ENCODE data around the gene AKR7A3.
"Not testable (repeated sequence)": the region's sequence is repeated elsewhere in the genome, so short reads cannot be mapped to it uniquely, and the experiment has no call there.

Gene AKR7A3

DNA sequence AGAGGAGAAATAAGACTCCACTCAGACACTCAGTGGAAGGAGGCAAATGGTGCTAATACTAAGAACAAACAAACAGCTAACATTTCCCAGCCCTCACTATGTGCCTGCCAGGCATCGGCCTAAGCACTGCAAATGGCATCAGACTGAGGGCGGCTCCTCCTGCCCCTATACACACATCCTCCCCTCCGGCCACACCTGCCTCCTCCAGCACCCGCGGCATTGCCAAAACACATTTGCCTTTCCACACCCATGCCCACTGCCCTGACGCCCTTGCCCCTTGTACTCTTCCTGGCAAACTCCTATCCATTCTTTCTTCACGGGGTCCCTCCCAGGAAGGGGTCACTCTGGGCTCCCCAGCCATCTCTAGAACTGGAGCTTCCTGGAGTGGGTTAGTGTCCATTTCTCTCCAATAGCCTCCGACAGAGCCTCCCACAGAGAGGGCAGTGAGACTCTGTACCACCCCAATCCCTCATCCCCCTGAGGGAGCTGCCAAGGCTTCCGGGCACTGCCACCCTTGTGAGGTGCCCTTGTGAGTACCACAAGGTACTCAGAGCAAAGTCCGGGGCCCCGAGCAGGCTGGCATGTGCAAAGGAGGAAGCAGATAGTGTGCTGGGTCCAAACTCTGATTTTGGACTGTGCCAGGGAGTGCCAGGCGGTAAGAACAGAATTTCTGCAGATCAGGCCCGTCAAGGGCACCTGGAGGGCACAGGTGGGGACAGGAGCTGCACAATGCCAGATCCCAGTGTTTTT lies 959 bp downstream of the AKR7A3 start:
- no peak for DNase-seq

DNA sequence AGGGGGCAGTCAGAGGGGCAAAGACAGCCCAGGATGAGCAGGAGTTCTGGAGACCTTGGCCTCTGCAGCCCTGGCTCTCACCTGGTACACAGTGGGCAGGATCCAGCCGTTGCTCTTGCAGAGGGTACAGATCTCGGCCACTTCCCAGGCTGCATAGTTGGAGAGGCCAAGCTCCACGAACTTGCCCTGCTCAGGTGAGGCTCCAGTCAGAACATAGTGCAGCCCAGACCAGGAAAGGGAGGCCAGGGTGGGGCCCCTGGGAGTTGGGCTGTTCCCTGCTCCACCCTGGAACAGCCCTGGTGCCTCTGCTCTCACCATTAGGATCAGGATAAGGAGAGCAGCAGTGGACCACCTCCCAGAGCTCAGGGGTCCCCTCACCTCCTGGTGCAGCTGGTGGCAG lies 2.8 kb downstream of the AKR7A3 start:
- not testable (repeated sequence) for DNase-seq

DNA sequence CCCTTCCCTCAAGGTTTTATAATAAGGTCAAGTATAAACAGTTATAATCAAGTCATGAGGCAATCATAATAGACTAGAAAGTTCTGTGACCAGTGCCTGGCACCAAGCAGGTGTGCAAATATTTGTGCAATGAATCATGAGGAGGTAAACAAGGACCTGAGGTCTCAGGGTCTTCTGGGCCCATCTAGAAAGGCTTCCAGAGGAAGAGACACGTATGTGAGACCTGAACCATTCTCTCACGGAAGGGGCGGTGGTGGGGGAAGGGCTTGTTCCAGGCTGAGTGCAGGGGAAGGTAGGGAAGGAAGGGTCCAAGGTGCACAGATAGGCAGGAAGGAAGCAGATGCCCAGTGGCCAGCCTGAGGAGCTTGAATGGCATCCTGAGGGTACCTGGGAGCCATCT lies 3.2 kb downstream of the AKR7A3 start:
- not testable (repeated sequence) for DNase-seq

DNA sequence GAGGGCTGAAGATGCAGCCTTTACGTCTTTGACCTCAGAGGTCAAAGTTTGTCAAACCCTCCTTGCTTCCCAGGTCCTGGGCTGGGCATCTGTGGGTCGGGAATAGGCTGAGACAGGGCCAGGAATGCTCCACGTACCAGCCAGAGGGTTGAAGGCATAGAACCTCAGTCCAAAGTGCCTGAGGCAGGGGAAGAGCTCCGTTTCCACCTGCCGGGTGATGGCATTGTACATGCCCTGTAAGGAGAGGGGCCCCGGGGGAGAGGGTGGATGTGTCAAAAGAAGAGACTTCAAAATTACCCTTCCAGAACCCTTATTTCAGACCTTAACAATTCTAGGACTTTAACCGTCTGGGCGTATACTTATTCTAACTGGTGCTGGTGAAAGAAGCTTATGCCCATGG lies 3.7 kb downstream of the AKR7A3 start:
- DNase-seq: no peak

DNA sequence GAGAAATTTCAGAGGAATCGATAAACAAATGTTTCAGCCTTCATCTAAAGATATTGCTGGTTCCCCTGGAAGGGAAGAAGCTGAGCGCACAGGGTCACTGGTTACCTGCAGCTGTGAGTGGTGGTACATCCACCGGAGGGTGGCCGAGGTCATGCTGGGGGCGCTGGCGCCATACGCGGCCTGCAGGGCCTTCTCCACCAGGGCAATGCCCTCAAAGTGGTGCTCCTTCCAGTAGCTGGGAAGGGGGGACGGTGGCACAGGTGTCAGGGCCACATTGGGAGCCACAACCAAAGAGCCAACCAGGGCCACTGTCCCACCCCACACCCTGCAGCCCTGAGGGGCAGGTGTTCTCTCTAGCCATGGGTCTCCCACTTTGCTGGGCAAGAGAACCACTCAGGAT lies 4.7 kb downstream of the AKR7A3 start:
- no peak for DNase-seq

DNA sequence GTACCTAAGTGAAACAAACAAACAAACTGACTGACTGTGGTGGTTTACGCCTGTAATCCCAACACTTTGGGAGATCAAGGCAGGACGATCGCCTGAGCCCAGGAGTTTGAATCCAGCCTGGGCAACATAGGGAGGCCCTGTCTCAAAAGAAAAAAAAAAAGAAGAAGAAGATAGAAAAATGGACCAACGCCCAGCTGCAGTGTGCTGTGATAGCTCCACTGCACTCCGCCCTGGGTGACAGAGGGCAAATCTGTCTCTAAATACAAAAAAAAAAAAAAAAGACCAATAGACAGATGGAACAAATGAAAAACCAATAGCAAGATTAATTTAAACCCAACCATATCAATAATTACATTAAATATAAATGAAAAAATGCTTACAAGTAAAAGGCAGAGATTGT lies 13.9 kb downstream of the AKR7A3 start:
- no peak for DNase-seq

DNA sequence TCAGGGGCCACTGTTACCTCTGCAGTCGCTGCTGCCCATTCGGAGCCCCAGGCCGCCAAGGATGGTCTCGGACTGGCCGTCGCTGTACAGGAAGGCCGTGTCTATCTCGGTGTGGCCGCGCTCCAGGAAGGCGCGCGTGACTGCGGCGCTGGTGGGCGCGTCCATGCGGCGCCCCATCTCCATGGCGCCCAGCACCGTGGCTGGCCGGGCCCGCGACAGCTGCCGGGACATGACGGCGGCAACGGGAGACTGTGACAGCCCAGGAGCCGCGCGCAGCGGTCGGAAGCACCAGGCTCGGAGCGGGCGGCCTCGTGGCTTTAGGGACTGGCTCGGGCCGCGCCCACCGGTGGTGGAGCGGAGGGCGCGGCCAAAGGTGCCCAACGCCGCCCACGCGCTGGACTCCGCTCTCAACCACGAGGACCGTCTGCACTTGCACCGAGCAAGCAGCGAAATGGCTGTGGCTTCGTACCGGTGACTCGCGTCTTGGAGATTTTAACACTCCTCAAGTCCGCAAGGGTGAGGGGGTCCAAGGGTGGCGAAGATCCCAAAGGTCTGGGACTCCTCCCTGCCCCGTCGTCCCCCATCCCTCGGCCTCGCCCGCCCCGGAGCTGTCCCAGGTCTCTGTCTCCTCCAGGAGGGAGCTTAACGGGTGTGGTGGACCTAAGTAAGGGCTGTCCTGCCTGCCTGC lies 14.6 kb downstream of the AKR7A3 start:
- not testable (repeated sequence) for DNase-seq

DNA sequence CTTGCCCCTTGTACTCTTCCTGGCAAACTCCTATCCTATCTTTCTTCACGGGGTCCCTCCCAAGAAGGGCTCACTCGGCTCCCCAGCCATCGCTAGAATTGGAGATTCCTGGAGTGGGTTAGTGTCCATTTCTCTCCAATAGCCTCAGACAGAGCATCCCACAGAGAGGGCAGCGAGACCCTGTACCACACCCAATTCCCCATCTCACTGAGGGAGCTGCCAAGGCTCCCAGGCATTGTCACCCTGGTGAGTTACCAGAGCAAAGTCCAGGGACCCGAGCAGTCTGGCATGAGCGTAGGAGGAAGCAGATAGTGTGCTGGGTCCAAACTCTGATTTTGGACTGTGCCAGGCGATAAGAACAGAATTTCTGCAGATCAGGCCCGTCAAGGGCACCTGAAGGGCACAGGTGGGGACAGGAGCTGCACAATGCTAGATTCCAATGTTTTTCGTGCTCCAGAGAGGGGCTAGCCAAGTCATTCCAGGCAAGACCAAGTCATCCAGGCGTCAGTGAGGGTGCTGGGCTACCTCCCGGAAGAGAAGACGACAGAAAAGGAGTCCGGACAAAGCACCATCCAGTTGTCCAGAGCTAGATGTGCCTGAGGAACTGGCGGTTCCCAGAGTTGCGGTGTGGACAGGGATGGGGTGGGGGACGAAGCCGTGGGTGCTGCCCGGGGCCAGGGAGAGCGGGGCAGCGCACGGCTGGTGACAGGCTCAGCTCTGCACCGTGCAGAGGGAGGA lies 15.3 kb downstream of the AKR7A3 start:
- DNase-seq: no peak

DNA sequence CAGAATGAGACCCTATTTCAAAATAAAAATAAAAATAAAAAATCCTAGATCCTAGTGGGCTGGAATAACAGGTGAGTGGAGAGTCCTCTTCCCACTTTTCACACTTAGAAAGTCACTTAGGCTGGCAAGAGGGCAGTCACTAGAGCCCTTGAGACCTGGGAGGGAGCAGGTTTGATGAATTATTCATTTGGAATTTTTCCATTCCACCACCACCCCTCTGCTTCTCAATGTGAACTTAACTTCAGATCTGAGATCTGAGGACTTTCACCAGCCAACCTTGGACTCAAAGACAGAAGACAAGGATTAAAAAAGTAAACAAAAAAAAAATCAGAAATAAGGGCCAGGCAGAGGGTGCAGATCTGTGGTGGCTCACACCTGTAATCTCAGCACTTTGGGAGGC lies 16.5 kb downstream of the AKR7A3 start:
- no peak for DNase-seq

DNA sequence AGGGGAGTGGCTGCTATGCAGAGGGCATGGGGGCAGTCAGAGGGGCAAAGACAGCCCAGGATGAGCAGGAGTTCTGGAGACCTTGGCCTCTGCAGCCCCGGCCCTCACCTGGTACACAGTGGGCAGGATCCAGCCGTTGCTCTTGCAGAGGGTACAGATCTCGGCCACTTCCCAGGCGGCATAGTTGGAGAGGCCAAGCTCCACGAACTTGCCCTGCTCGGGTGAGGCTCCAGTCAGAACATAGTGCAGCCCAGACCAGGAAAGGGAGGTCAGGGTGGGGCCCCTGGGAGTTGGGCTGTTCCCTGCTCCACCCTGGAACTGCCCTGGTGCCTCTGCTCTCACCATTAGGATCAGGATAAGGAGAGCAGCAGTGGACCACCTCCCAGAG lies 18.2 kb downstream of the AKR7A3 start:
- DNase-seq: not testable (repeated sequence)

DNA sequence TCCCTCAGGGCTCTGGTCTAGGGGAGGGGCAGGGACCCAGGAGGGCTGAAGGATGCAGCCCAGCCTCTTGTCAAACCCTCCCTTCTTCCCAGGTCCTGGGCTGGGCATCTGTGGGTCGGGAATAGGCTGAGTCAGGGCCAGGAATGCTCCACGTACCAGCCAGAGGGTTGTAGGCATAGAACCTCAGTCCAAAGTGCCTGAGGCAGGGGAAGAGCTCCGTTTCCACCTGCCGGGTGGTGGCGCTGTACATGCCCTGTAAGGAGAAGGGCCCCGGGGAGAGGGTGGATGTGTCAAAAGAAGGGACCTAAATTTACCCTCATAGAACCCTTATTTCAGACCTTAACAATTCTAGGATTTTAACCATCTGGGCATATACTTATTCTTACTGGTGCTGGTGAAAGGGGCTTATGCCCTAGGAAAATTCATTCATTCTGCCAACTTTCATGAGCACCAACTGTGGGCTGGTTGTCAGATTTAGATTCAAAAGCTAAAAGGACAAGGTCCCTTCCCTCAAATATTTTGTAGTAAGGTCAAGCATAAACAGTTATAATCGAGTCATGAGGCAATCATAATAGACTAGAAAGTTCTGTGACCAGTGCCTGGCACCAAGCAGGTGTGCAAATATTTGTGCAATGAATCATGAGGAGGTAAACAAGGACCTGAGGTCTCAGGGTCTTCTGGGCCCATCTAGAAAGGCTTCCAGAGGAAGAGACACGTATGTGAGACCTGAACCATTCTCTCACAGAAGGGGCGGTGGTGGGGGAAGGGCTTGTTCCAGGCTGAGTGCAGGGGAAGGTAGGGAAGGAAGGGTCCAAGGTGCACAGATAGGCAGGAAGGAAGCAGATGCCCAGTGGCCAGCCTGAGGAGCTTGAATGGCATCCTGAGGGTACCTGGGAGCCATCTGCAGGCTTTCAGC lies 18.9 kb downstream of the AKR7A3 start:
- DNase-seq: not testable (repeated sequence)

DNA sequence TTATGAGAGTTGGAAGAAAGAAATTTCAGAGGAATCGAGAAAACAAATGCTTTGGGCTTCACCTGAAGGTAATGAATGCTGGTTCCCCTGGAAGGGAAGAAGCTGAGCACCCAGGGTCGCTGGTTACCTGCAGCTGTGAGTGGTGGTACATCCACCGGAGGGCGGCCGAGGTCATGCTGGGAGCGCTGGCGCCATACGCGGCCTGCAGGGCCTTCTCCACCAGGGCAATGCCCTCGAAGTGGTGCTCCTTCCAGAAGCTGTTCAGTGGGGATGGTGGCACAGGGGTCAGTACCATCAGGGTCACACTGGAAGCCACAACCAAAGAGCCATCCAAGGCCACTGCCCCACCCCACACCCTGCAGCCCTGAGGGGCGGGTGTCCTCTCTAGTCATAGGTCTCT lies 20.1 kb downstream of the AKR7A3 start:
- DNase-seq: no peak

DNA sequence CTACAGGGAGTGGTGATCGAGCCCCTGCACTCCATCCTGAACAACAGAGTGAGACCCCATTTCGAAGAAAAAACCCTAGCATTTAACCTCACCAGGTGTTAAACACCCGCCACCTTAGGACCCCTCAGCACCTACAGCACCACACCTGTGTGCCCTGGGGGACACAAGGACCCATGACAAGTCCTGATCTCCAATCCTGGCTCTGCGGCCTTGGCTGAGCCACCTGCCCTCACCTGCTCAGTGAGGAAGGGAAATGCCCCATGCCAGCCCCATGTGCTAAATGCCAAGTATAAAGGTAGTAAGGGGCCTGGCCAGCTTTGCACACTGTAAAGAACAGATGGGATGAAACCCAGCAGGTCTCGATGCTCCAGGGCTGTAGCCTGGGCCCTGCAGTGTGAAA lies 25.8 kb downstream of the AKR7A3 start:
- DNase-seq: no peak

DNA sequence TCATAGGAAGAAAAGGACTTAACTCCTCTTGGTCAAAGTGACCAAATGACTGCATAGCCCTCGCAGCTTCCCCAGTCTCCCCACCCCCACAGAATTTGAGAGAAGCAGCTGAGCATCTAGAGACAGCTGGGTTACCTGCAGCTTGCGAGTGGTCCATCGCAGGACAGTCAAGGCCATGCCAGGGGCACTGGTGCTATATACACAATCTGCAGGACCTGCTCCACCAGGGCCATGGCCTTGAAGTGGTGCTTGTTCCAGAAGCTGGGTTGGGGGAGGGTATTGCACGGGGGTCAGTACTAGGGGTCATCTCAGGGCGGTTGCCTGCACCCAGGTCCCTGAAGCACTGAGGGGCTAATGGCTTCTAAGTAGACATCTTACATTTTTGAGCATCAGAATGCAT lies 26.5 kb downstream of the AKR7A3 start:
- DNase-seq: no peak

DNA sequence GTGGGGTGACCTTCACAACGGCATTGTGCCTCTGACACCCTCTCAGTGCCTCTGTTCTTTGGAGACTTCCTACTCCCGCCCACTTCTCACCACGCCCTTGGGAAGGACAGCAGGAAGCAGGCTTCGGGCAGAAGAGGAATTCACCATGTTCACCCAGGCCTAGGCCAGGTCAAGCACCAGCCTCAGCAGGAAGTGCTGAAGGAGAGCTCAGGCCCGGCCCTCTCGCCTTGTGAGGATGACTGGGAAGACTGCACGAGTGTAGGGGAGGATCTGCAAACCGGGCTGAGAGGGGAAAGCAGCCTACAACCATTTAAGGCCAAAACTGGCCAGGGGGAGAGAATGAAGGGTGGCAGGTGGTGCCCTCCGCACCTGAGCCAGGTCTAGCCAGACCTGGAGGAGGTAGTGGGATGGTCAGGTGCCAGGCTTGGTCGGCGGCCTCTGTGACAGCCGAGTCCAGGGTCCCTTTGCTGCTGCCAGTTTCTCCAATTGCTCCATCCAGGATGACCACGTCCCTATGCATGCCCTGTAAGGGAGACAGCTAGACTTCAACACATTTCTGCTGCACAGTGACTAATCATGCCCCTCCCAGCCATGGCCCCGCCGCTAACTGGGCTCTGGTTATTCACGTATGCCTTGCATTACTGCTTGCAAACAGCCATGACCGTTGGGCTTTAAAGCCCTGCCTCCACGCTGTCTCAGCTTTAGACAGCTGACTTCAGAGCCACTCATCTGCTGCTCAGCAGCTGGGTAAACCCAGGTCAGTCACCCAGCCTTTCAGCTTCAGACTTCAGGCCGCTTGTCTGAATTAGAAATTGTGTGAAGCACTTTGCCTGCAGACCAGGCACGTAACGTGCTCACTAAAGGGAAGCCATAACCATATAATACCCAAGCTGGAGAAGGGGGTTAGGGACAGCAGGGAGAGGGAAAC lies 28.1 kb downstream of the AKR7A3 start:
- DNase-seq: no peak

DNA sequence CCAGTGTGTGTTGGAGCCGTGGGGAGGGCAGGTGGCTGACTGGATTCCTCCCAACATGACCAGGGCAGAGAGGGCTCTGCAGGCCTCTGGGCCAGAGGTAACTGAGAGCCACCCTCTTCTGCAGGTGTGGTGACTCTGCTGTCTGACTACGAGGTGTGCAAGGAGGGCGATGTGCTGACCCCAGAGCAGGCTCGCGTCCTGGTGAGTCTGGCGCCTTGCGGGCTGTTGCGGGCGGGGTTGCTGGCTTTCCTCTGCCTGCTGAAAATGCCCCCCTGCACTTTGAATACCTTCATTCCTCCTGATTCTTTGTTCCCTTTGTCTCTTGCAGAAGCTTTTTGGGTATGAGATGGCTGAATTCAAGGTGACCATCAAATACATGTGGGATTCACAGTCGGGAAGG lies 30.2 kb downstream of the AKR7A3 start:
- no peak for DNase-seq

DNA sequence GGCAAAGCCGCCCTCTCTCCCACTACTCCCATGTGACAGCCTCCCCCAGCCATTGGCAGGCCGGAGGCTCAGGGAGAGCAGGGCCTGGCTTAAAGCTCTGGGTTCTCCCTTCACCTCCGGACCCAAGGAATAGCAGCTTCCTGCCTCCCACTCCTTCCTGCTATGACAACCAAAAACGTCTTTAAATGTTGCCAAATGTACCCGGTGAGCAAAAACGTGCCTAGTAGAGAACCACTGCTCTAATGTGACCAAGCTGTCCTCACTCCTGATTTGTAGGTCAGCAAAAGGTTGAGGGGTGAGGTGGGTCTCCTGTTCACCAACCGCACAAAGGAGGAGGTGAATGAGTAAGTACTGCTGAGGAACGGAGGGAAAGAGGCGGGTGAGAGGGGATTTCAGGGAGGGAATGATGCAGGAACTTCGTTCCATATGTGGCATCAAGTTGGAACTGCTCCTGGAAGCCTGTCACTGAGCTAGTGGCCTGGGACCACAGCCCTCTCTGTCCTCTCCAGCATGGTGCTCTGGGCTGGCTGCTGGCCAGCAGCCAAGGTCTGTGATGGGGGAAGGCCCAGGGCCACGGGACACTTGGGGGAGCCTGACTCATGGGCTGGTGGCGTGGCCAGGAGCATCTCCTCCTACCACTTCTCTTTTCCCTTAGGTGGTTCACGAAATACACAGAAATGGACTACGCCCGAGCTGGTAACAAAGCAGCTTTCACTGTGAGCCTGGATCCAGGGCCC lies 31.2 kb downstream of the AKR7A3 start:
- no peak for DNase-seq

DNA sequence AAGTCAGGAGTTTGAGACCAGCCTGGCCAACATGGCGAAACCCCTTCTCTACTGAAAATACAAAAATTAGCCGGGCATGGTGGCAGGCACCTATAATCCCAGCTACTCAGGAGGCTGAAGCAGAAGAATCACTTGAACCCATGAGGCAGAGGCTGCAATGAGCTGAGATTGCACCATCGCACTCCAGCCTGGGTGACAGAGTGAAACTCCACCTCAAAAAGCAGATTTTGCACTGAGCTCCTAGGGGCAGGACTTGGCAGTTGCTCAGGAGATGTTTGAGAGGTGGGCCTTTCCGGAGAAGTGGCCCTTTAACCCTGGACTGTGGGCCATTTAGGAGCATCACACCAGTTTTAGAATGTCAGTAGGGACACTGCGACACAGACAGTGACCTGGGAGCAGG lies 32.3 kb downstream of the AKR7A3 start:
- not testable (repeated sequence) for DNase-seq

DNA sequence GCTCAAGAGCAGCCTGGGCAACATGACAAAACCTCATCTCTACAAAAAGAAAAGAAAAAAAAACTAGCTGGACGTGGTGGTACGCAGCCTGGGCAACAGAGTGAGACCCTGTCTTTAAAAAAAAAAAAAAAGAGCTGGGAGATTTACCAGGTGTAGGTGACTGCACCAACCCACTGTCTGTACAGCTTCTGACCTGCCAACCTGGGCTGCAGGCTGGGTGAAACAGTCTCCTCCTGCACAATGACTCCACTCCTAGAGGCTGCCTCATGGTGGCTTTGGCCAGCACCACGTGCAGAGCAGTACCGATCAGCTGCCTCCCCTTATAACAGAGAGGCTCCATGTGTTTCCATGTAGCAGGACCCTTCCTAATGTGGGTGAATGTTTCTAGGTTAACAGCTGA lies 33.3 kb downstream of the AKR7A3 start:
- no peak for DNase-seq

DNA sequence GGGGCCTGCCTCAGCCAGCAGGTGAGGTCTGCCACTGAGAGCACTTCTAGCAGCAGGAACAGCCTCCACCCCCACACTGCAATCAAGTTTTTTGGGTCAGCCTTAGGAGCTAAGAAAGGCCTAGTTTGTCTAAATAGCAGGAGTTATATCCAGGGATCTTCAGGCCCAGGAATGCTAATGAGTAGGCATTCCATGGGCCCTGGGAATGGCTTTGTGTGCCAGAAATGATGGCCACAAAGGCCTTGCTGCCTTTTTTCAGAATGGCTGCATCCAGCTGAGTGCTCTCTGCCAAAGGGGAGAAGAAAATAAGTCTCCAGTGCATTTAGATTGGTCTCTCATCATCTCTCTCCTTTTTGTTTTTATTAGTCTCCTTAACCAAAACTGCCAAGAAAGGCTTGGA lies 34.2 kb downstream of the AKR7A3 start:
- no peak for DNase-seq

Data from NCI-H2029 treated with DMSO at 0.1 percent for 48 hours (cell line).